H9 (cell line): ENCODE measurements around the gene ARRB1. TPM values are rescaled to one million over a fixed set of nuclear protein-coding genes. Genes with fewer than 3 reads are reported as not detected.
A peak's percentile ranks its signal among the peaks of the same experiment; 100 is the strongest.

Experiments used
- DNase-seq: peaks from one replicate; pipeline ENCODE4 v3.0.0-alpha.2; 2017
- H2AFZ ChIP-seq: one replicate; pipeline ENCODE4 v1.6.1; 2013; ENCODE audit warnings: mild to moderate bottlenecking, low read length, control low read depth, moderate library complexity
- H2AK5ac ChIP-seq: 2 replicates; pipeline ENCODE4 v1.6.1; 2013; ENCODE audit warnings: low read length, control low read depth, mixed read lengths; ENCODE audit not compliant: insufficient read length
- H2BK120ac ChIP-seq: one replicate; pipeline ENCODE4 v1.6.1; 2013; ENCODE audit warnings: low read depth, mild to moderate bottlenecking, low read length, control low read depth, inconsistent platforms; ENCODE audit not compliant: poor library complexity, severe bottlenecking
- H2BK12ac ChIP-seq: 2 replicates; pipeline ENCODE4 v1.6.1; 2013; ENCODE audit warnings: low read length, control low read depth, mixed read lengths, low read depth; ENCODE audit not compliant: insufficient read length
- H2BK15ac ChIP-seq: 2 replicates; pipeline ENCODE4 v1.6.1; 2013; ENCODE audit warnings: low read depth, low read length, control low read depth
- H2BK20ac ChIP-seq: one replicate; pipeline ENCODE4 v1.6.1; 2013; ENCODE audit warnings: low read depth, mild to moderate bottlenecking, low read length, control low read depth, inconsistent platforms; ENCODE audit not compliant: poor library complexity, severe bottlenecking
- H2BK5ac ChIP-seq: 2 replicates; pipeline ENCODE4 v1.6.1; 2013; ENCODE audit warnings: low read length, control low read depth, mixed read lengths; ENCODE audit not compliant: insufficient read length
- H3K14ac ChIP-seq: 2 replicates; pipeline ENCODE4 v1.6.1; 2013; ENCODE audit warnings: low read length, control low read depth; ENCODE audit not compliant: insufficient read depth
- H3K18ac ChIP-seq: 2 replicates; pipeline ENCODE4 v1.6.1; 2013; ENCODE audit warnings: low read depth, mild to moderate bottlenecking, mixed read lengths, low read length, control low read depth; ENCODE audit not compliant: insufficient read length
- H3K23ac ChIP-seq: 2 replicates; pipeline ENCODE4 v1.6.1; 2013; ENCODE audit warnings: low read length, control low read depth, mixed read lengths, low read depth; ENCODE audit not compliant: insufficient read length
- H3K23me2 ChIP-seq: 2 replicates; pipeline ENCODE4 v1.6.1; 2013; ENCODE audit warnings: low read depth, mild to moderate bottlenecking, mixed read lengths, low read length, control low read depth; ENCODE audit not compliant: insufficient read length, poor library complexity, severe bottlenecking
- H3K27ac ChIP-seq: 2 replicates; pipeline ENCODE4 v1.5.1; 2013; ENCODE audit warnings: low read length, control low read depth, mixed read lengths, low read depth; ENCODE audit not compliant: insufficient read length
- H3K27me3 ChIP-seq: 2 replicates; pipeline ENCODE4 v1.6.1; 2013; ENCODE audit warnings: low read length, control low read depth, inconsistent platforms; ENCODE audit not compliant: insufficient read depth
- H3K4ac ChIP-seq: 2 replicates; pipeline ENCODE4 v1.6.1; 2013; ENCODE audit warnings: low read depth, mild to moderate bottlenecking, control low read depth, inconsistent platforms, low read length, moderate library complexity
- H3K4me1 ChIP-seq: 2 replicates; pipeline ENCODE4 v1.6.1; 2013; ENCODE audit warnings: low read length, control low read depth, inconsistent platforms; ENCODE audit not compliant: insufficient read depth
- H3K4me2 ChIP-seq: 2 replicates; pipeline ENCODE4 v1.6.1; 2013; ENCODE audit warnings: low read length, control low read depth, mixed read lengths; ENCODE audit not compliant: insufficient read length, insufficient read depth
- H3K56ac ChIP-seq: 2 replicates; pipeline ENCODE4 v1.6.1; 2013; ENCODE audit warnings: low read depth, mild to moderate bottlenecking, mixed read lengths, low read length, control low read depth; ENCODE audit not compliant: insufficient read length
- H3K79me1 ChIP-seq: 2 replicates; pipeline ENCODE4 v1.6.1; 2013; ENCODE audit warnings: low read depth, mild to moderate bottlenecking, moderate library complexity, low read length, control low read depth, inconsistent platforms; ENCODE audit not compliant: insufficient read depth, poor library complexity, severe bottlenecking
- H3K79me2 ChIP-seq: 2 replicates; pipeline ENCODE4 v1.6.1; 2013; ENCODE audit warnings: low read length, control low read depth, inconsistent platforms; ENCODE audit not compliant: insufficient read depth
- H3K9ac ChIP-seq: 2 replicates; pipeline ENCODE4 v1.6.1; 2013; ENCODE audit warnings: low read length, control low read depth, mixed read lengths; ENCODE audit not compliant: insufficient read length; ENCODE audit errors: extremely low read depth
- H3K9me3 ChIP-seq: one replicate; pipeline ENCODE4 v1.6.1; 2013; ENCODE audit warnings: low read depth, low read length, inconsistent platforms; ENCODE audit not compliant: control insufficient read depth
- H3T11ph ChIP-seq: one replicate; pipeline ENCODE4 v1.6.1; 2013; ENCODE audit warnings: mild to moderate bottlenecking, low read length, control low read depth, inconsistent platforms
- H4K20me1 ChIP-seq: one replicate; pipeline ENCODE4 v1.6.1; 2013; ENCODE audit not compliant: control insufficient read depth, insufficient read length, insufficient read depth
- H4K5ac ChIP-seq: 2 replicates; pipeline ENCODE4 v1.6.1; 2013; ENCODE audit warnings: low read depth, mild to moderate bottlenecking, mixed read lengths, low read length, control low read depth; ENCODE audit not compliant: insufficient read length
- H4K8ac ChIP-seq: replicated peaks from 2 replicates; pipeline ENCODE4 v1.6.1; 2013; ENCODE audit warnings: low read length, control low read depth, mixed read lengths, low read depth; ENCODE audit not compliant: insufficient read length
- H4K91ac ChIP-seq: 2 replicates; pipeline ENCODE4 v1.6.1; 2013; ENCODE audit warnings: low read depth, mild to moderate bottlenecking, moderate library complexity, mixed read lengths, low read length, control low read depth; ENCODE audit not compliant: insufficient read length
- H3K27ac Mint-ChIP-seq, 3 experiments: 2 replicates in 2 of 3; 3 replicates in 1 of 3; pipeline ENCODE4 v1.8.0; 2020 to 2021; ENCODE audit warnings: mixed read lengths in 3 of 3, mild to moderate bottlenecking in 1 of 3, moderate library complexity in 1 of 3
- H3K27me3 Mint-ChIP-seq: 2 replicates; pipeline ENCODE4 v1.8.0; 2021; ENCODE audit warnings: low read depth, mild to moderate bottlenecking, moderate library complexity, mixed read lengths
- H3K36me3 Mint-ChIP-seq, 3 experiments: 2 replicates in 2 of 3; 3 replicates in 1 of 3; pipeline ENCODE4 v1.8.0; 2020 to 2021; ENCODE audit warnings: low read depth in 3 of 3, mixed read lengths in 3 of 3; ENCODE audit not compliant: insufficient read depth in 1 of 3
- H3K4me1 Mint-ChIP-seq, 2 experiments: 2 replicates each; pipeline ENCODE4 v1.8.0; 2020; ENCODE audit warnings: mixed read lengths in 2 of 2
- H3K4me3 Mint-ChIP-seq, 2 experiments: 2 replicates in 1 of 2; 3 replicates in 1 of 2; pipeline ENCODE4 v1.8.0; 2020 to 2021; ENCODE audit warnings: mild to moderate bottlenecking in 2 of 2, mixed read lengths in 2 of 2, moderate library complexity in 1 of 2
- H3K9me3 Mint-ChIP-seq, 2 experiments: 2 replicates in 1 of 2; 3 replicates in 1 of 2; pipeline ENCODE4 v1.8.0; 2020; ENCODE audit warnings: mild to moderate bottlenecking in 2 of 2, mixed read lengths in 2 of 2, moderate library complexity in 1 of 2
- WGBS: extraction: QIAGEN DNeasy Blood & Tissue Kit; methylation state at CpG from one replicate; pipeline ENCODE4 v1.1.7; 2013; ENCODE audit warnings: missing lambda C conversion rate, low lambda C conversion rate, mixed read lengths; ENCODE audit not compliant: insufficient read length; ENCODE audit errors: extremely low coverage; 5-methylcytosine and 5-hydroxymethylcytosine counted together
- total RNA-seq: library from RNA; stranded (reverse); gene quantifications from 2 replicates; pipeline ENCODE4 v1.2.1, GENCODE V29; 2021
- TF ChIP-seq, protein P1 (sequence below): fragments of 200-600 bp; sonication (generic); conservative IDR thresholded peaks from 3 replicates; pipeline ENCODE4 v1.8.0; 2021; ENCODE audit warnings: antibody characterized with exemption, mild to moderate bottlenecking

ARRB1 gene
- total RNA-seq, 1 experiment from 2014 or later, result 20.6 TPM

DNA sequence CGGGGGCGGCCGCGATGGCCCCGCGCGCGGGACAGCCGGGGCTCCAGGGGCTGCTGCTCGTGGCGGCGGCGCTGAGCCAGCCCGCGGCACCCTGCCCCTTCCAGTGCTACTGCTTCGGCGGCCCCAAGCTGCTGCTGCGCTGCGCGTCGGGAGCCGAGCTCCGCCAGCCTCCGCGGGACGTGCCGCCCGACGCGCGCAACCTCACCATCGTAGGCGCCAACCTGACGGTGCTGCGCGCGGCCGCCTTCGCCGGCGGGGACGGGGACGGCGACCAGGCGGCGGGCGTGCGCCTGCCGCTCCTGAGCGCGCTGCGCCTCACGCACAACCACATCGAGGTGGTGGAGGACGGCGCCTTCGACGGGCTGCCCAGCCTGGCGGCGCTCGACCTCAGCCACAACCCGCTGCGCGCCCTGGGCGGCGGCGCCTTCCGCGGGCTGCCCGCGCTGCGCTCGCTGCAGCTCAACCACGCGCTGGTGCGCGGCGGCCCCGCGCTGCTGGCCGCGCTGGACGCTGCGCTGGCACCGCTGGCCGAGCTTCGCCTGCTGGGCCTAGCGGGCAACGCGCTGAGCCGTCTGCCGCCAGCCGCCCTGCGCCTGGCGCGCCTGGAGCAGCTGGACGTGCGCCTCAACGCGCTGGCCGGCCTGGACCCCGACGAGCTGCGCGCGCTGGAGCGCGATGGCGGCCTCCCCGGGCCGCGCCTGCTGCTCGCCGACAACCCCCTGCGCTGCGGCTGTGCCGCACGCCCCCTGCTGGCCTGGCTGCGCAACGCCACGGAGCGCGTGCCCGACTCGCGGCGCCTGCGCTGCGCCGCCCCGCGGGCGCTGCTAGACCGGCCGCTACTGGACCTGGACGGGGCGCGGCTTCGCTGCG lies 110.2 kb downstream of the ARRB1 start:
- H3K4me2 ChIP-seq, result peak overlapping the region; percentile 59
- H3K27ac Mint-ChIP-seq, result no peak overlapping the region
- no peaks in the 10 kb centered on the region for H3K9me3 ChIP-seq
- DNase-seq, result peak; percentile 90
- no peak overlapping the region for H3K4ac ChIP-seq
- H3K4me1 Mint-ChIP-seq, result peaks cover 16 to 37% of the 10 kb centered on the region in 2 experiments
- H3K27me3 Mint-ChIP-seq, result peaks cover 75% of the 10 kb centered on the region
- no peaks in the 10 kb centered on the region for H3K79me2 ChIP-seq
- TF ChIP-seq, protein P1, sequence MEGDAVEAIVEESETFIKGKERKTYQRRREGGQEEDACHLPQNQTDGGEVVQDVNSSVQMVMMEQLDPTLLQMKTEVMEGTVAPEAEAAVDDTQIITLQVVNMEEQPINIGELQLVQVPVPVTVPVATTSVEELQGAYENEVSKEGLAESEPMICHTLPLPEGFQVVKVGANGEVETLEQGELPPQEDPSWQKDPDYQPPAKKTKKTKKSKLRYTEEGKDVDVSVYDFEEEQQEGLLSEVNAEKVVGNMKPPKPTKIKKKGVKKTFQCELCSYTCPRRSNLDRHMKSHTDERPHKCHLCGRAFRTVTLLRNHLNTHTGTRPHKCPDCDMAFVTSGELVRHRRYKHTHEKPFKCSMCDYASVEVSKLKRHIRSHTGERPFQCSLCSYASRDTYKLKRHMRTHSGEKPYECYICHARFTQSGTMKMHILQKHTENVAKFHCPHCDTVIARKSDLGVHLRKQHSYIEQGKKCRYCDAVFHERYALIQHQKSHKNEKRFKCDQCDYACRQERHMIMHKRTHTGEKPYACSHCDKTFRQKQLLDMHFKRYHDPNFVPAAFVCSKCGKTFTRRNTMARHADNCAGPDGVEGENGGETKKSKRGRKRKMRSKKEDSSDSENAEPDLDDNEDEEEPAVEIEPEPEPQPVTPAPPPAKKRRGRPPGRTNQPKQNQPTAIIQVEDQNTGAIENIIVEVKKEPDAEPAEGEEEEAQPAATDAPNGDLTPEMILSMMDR, result peak; percentile 77
- no peak overlapping the region for H3K9ac ChIP-seq
- no peak overlapping the region for H3K56ac ChIP-seq
- H4K20me1 ChIP-seq, result no peaks in the 10 kb centered on the region
- no CpG with 5 or more reads among the region's 140 CpGs for WGBS
- H3K36me3 Mint-ChIP-seq, result no peaks in the 10 kb centered on the region; a peak in 1 of 7 replicates
- H3K23me2 ChIP-seq, result peaks cover 10% of the 10 kb centered on the region
- H3K4me1 ChIP-seq, result peaks cover 5% of the 10 kb centered on the region
- no peak overlapping the region for H2BK5ac ChIP-seq
- no peak overlapping the region for H3K27ac ChIP-seq
- no peak overlapping the region for H2AFZ ChIP-seq
- H3K79me1 ChIP-seq, result no peaks in the 10 kb centered on the region
- no peak overlapping the region for H2AK5ac ChIP-seq
- no peak overlapping the region for H2BK15ac ChIP-seq
- H4K91ac ChIP-seq, result no peak overlapping the region
- peaks cover 20% of the 10 kb centered on the region; the same call in 1 of the 2 replicates for H3K27me3 ChIP-seq
- no peak overlapping the region for H2BK120ac ChIP-seq
- no peak overlapping the region for H4K8ac ChIP-seq
- H2BK20ac ChIP-seq, result no peak overlapping the region
- H4K5ac ChIP-seq, result no peak overlapping the region
- H3K4me3 Mint-ChIP-seq, result peak overlapping the region; percentile 56 to 76
- no peak overlapping the region for H2BK12ac ChIP-seq
- H3K18ac ChIP-seq, result no peak overlapping the region
- H3K14ac ChIP-seq, result peak overlapping the region; percentile 22; the same call in 1 of the 2 replicates
- no peak overlapping the region for H3T11ph ChIP-seq
- H3K9me3 Mint-ChIP-seq, result no peaks in the 10 kb centered on the region
- no peak overlapping the region for H3K23ac ChIP-seq
